Aorta (tissue), 5 donors: ENCODE data around the gene CHM. TPM values are rescaled to one million over a fixed set of nuclear protein-coding genes. Genes with fewer than 3 reads are reported as not detected.
"Not testable (repeated sequence)": the region's sequence is repeated elsewhere in the genome, so short reads cannot be mapped to it uniquely, and the experiment has no call there.

ENCODE experiments used
- ATAC-seq: fragments of 200-7000 bp; cut with Tn5 transposase; one replicate; pipeline ENCODE4 v1.9.1; 2022; ENCODE audit warnings: moderate library complexity; ENCODE audit not compliant: low FRiP score
- DNase-seq, 2 donors: peaks; one replicate each; pipeline ENCODE4 v3.0.0-alpha.2; 2020
- H3K27ac ChIP-seq, 2 donors: one replicate each; pipeline ENCODE4 v1.5.1; 2013; ENCODE audit warnings: low read length in 2 of 2, mild to moderate bottlenecking in 2 of 2, moderate library complexity in 2 of 2, control low read depth in 1 of 2, inconsistent platforms in 1 of 2, low read depth in 1 of 2
- H3K27me3 ChIP-seq, 2 donors: one replicate each; pipeline ENCODE4 v1.6.1; 2013; ENCODE audit warnings: control low read depth in 1 of 2, low read length in 1 of 2, mild to moderate bottlenecking in 1 of 2, moderate library complexity in 1 of 2; ENCODE audit not compliant: insufficient read depth in 2 of 2, control insufficient read depth in 1 of 2
- H3K36me3 ChIP-seq, 2 donors: one replicate each; pipeline ENCODE4 v1.6.1; 2013; ENCODE audit warnings: control low read depth in 1 of 2, low read length in 1 of 2, mild to moderate bottlenecking in 1 of 2; ENCODE audit not compliant: insufficient read depth in 2 of 2, control insufficient read depth in 1 of 2
- H3K4me1 ChIP-seq, 2 donors: one replicate each; pipeline ENCODE4 v1.6.1; 2013; ENCODE audit warnings: low read length in 2 of 2, control low read depth in 1 of 2, mild to moderate bottlenecking in 1 of 2, moderate library complexity in 1 of 2; ENCODE audit not compliant: insufficient read depth in 2 of 2, control insufficient read depth in 1 of 2
- H3K4me3 ChIP-seq, 2 donors: one replicate each; pipeline ENCODE4 v1.5.1; 2013; ENCODE audit warnings: low read length in 2 of 2, control low read depth in 1 of 2, mild to moderate bottlenecking in 1 of 2
- H3K9me3 ChIP-seq: one replicate; pipeline ENCODE4 v1.6.1; 2013; ENCODE audit warnings: mild to moderate bottlenecking, low read length; ENCODE audit not compliant: control insufficient read depth
- WGBS, 2 donors: extraction: QIAGEN DNeasy Blood & Tissue Kit; methylation state at CpG; one replicate each; pipeline ENCODE4 v1.1.7; 2013; 5-methylcytosine and 5-hydroxymethylcytosine counted together
- intact Hi-C, 2 donors: fragments of 100-400 bp; cut with DNase I; formaldehyde crosslinking; loops; one replicate each; pipeline versions ENCODE4 v1.14.2 to v1.15.0; 2022
- polyA plus RNA-seq, 2 donors: library from polyadenylated mRNA; stranded (reverse); fragments of 200-250 nt; gene quantifications; one replicate each; pipeline ENCODE4 v1.2.3, GENCODE V29; 2013
- total RNA-seq, 2 donors: library from RNA; stranded (reverse); fragmentation: NEBNext Ultra II Directional; extraction: Animal tissue kit (Norgen Biotek cat#: 25700); gene quantifications; one replicate each; pipeline ENCODE4 v1.2.1, GENCODE V29; 2021
- donor health status: healthy with polysubstance abuse.
- donor health status: Bipolar disorder and iron deficiency.
- donor health status: DM: no; HTN: no; CAD: no.
- donor health status: DM: no; HTN: no; CAD: no.
- donor health status: DM: yes; HTN: yes; CAD: no.

CHM gene
- total and polyA plus RNA-seq, 4 donors = 2.8 to 30.7 (median 20.9) TPM

DNA sequence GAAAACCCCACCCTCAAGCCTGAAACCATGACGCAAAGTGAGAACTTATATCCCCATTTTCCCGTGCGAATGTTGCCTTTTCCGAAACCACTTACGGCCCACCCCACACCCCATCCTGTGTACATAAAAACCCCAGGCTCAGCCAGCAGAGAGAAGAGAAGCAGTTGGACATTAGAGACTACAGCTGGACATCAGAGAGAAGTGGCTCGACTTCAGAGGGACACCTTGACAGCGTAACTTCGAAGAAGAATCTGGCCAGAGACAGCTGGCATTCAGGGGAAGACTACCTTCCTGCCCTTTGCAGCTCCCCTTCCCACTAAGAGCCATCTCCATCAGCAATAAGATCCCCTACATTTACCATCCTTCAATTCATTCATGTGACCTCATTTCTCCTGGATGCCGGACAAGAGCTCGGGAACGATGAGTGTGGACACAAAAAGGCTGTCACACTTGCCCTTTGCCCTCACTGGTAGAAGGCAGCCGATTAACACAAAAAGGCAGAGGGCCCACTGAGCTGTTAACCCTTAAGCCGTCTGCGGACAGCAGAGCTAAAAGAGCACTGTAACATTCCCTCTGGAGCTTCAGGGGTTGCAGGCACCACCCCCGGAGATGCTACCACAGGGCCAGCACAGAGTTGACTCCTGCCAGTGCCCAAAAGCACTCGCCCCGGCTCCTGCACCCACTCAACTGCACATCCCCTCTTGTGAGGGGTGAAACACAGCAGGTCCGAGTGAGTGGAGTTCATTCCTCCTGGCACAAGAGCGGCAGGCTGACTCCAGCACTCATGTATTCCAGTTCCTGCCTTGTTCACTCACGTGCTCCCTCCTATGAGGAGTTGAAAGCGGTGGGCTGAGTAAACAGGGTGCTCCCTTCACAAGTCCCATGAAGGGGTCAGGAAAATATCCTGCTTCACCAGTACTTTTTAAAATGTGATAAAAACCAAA is 7.5 kb downstream of the CHM start:
- H3K27ac ChIP-seq = no peak overlapping the region
- ATAC-seq (no peak), DNase-seq (no peak)
- H3K4me1 ChIP-seq = no peaks in the 10 kb centered on the region
- H3K9me3 ChIP-seq = no peaks in the 10 kb centered on the region
- H3K36me3 ChIP-seq = no peaks in the 10 kb centered on the region
- H3K4me3 ChIP-seq = no peak overlapping the region
- 81 to 86% methylated on average over 21 of the region's 21 CpGs for WGBS, 2 donors
- intact Hi-C loops = no loop called here
- no peaks in the 10 kb centered on the region for H3K27me3 ChIP-seq

- H3K36me3 ChIP-seq = no peaks in the 10 kb centered on the region
- H3K27me3 ChIP-seq = no peaks in the 10 kb centered on the region
These were observed 14.0 kb downstream of the CHM start for GRCh38 chrX:86033385-86033784.

DNA sequence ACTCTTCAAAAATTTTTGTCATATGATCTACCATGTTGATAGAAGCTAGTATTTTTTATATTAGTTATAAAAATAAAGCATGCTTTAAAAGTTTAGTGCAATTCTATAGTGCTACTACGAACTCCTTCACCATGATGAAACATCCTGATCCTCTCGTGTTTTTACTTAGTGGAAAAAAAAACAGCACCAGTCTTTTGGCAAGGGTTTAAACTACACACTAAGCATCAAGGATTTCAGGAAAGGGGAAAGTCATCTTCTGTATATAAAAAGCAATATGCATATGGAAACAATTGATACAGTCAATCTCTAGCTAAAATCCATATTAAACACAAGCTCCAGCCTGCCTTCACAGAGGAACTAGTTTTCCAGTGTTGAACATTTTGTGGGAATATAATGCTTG is 18.7 kb downstream of the CHM start:
- DNase-seq = no peak
- H3K36me3 ChIP-seq = no peaks in the 10 kb centered on the region
- H3K27ac ChIP-seq = no peak overlapping the region
- H3K4me3 ChIP-seq = no peak overlapping the region
- intact Hi-C loops = no loop called here
- no peaks in the 10 kb centered on the region for H3K9me3 ChIP-seq
- ATAC-seq = no peak
- WGBS, 2 donors = 11 to 24% methylated on average over 2 of the region's 2 CpGs
- H3K4me1 ChIP-seq = no peaks in the 10 kb centered on the region
- no peaks in the 10 kb centered on the region for H3K27me3 ChIP-seq

More at GRCh38 chrX:86033385-86033784, 14.0 kb downstream of the CHM start:
- Histone ChIP-seq H3K27ac (no peak overlapping the region), H3K4me1 (no peaks in the 10 kb centered on the region), H3K9me3 (no peaks in the 10 kb centered on the region), H3K4me3 (no peak overlapping the region)
- DNase-seq = no peak
- intact Hi-C loops = no loop called here
- no peak for ATAC-seq

DNA sequence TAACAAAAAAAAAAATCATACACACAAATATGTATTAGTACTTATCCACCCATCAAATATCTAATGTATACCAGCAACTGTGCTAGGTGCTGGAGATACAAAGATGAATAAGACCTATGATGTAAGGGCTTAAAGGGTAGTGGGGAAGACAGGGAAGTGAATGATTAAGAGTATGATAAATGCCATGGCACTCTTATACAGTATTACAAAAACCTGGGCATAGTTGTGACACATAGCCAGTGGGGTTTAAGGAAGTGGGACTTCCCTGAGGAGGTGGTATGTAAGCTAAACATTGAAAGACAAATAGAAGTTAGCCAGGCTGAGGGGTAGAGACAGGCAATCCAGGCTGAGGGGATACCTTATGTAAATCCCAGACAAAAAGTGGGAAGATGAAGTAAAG is 23.5 kb downstream of the CHM start:
- Histone ChIP-seq H3K4me3 (no peak overlapping the region), H3K9me3 (no peaks in the 10 kb centered on the region), H3K4me1 (no peaks in the 10 kb centered on the region), H3K27ac (no peak overlapping the region), H3K27me3 (no peaks in the 10 kb centered on the region), H3K36me3 (no peaks in the 10 kb centered on the region)
- no peak for DNase-seq
- intact Hi-C loops = no loop called here
- ATAC-seq = no peak

- no peaks in the 10 kb centered on the region for H3K27me3 ChIP-seq
- intact Hi-C loops = no loop called here
- no peak overlapping the region for H3K27ac ChIP-seq
- no peaks in the 10 kb centered on the region for H3K4me1 ChIP-seq
- ATAC-seq (no peak), DNase-seq (no peak)
- H3K36me3 ChIP-seq = no peaks in the 10 kb centered on the region
- no peak overlapping the region for H3K4me3 ChIP-seq
- H3K9me3 ChIP-seq = no peaks in the 10 kb centered on the region
These were observed 25.6 kb downstream of the CHM start for GRCh38 chrX:86021652-86022289.

DNA sequence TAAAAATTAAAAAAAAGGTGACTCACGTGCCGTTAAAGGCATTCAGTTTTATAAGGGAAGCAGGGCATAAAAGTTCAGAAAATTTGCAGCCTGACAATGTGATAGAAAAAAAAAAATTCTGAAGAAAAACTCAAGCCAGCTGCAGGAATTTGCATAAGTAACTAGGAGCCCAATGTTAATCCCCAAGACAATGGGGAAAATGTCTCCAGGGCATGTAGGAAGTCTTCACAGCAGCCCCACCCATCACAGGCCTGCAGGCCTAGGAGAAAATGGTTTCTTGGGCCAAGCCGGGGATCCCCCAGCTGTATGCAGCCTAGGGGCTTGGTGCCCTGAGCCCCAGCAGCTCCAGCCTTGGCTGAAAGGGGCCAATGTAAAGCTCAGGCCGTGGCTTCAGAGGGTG is 31.2 kb downstream of the CHM start:
- ATAC-seq (no peak), DNase-seq (no peak)
- Histone ChIP-seq H3K4me1 (no peaks in the 10 kb centered on the region), H3K9me3 (no peaks in the 10 kb centered on the region), H3K4me3 (no peak overlapping the region), H3K27me3 (no peaks in the 10 kb centered on the region), H3K27ac (no peak overlapping the region), H3K36me3 (no peaks in the 10 kb centered on the region)
- WGBS, 2 donors = 77 to 95% methylated on average over 4 of the region's 4 CpGs
- intact Hi-C loops = no loop called here

DNA sequence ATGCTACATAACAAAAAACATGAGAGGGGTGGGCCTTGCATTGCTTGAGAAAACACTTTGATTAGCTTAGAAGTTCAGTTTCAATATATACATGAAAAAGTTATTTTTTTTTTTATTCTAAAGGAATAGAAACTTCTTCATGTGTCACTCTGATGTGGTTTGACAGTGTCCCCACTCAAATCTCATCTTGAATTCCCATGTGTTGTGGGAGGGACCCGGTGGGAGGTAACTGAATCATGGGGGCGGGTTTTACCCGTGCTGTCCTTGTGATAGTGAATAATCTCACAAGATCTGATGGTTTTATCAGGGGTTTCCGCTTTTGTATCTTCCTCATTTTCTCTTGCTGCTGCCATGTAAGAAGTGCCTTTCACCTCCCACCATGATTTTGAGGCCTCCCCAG is 32.4 kb downstream of the CHM start:
- H3K27ac ChIP-seq, DNase-seq, intact Hi-C loops, H3K27me3 ChIP-seq, ATAC-seq, H3K36me3 ChIP-seq, H3K9me3 ChIP-seq, H3K4me3 ChIP-seq, H3K4me1 ChIP-seq: not testable (repeated sequence)
- 88 to 94% methylated on average over 4 of the region's 4 CpGs for WGBS, 2 donors

DNA sequence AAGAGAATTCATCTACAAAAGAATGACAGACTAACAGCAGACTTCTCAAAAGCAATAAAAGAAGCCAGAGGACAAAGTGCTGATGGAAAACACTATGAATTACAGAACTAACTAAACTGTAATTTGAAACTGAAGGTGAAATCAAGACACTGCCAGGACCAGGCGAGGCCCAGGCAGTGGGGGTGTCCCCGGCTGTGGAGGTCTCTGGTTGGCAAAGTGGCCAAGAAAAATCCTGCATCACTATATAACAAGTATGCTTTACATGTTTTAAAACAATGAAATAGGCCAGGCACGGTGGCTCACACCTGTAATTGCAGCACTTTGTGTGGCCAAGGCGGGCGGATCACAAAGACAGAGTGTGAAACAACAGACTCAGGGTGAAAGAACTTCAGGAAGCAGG is 32.9 kb downstream of the CHM start:
- DNase-seq (no peak), ATAC-seq (no peak)
- no peaks in the 10 kb centered on the region for H3K4me1 ChIP-seq
- H3K36me3 ChIP-seq = no peaks in the 10 kb centered on the region
- no peak overlapping the region for H3K27ac ChIP-seq
- 67 to 78% methylated on average over 5 of the region's 5 CpGs for WGBS, 2 donors
- intact Hi-C loops = no loop called here
- H3K9me3 ChIP-seq = no peaks in the 10 kb centered on the region
- no peak overlapping the region for H3K4me3 ChIP-seq
- H3K27me3 ChIP-seq = no peaks in the 10 kb centered on the region

- no peaks in the 10 kb centered on the region for H3K4me1 ChIP-seq
- no peak for ATAC-seq
- H3K4me3 ChIP-seq = no peak overlapping the region
- no peaks in the 10 kb centered on the region for H3K27me3 ChIP-seq
- H3K27ac ChIP-seq = no peak overlapping the region
- DNase-seq = no peak
- H3K9me3 ChIP-seq = no peaks in the 10 kb centered on the region
- WGBS, 2 donors = 70 to 73% methylated on average over 3 of the region's 3 CpGs
- no peaks in the 10 kb centered on the region for H3K36me3 ChIP-seq
- intact Hi-C loops = no loop called here
These were observed 33.6 kb downstream of the CHM start for GRCh38 chrX:86013792-86014191.
